Mesenchymal stem cell (in vitro differentiated cells and primary cell): ENCODE data around the gene MAPK8.

Source experiments
- DNase-seq: peaks from one replicate; pipeline ENCODE4 v3.0.0-alpha.2; 2013
- H2AFZ ChIP-seq: one replicate; pipeline ENCODE4 v1.6.1; 2013; ENCODE audit warnings: low read depth, mild to moderate bottlenecking, control low read depth, inconsistent platforms, low read length, moderate library complexity
- H2AK5ac ChIP-seq: 2 replicates; pipeline ENCODE4 v1.6.1; 2013; ENCODE audit warnings: low read length, moderate library complexity, mild to moderate bottlenecking, inconsistent platforms; ENCODE audit not compliant: severe bottlenecking
- H2BK120ac ChIP-seq: one replicate; pipeline ENCODE4 v1.6.1; 2013; ENCODE audit warnings: low read depth, mild to moderate bottlenecking, inconsistent platforms, low read length, moderate library complexity
- H2BK12ac ChIP-seq, 2 experiments: one replicate each; pipeline ENCODE4 v1.6.1; 2013; ENCODE audit warnings: inconsistent platforms in 2 of 2, low read length in 2 of 2, mild to moderate bottlenecking in 2 of 2, moderate library complexity in 2 of 2, control low read depth in 1 of 2
- H2BK15ac ChIP-seq: one replicate; pipeline ENCODE4 v1.6.1; 2013; ENCODE audit warnings: mild to moderate bottlenecking, low read depth, inconsistent platforms; ENCODE audit not compliant: poor library complexity, severe bottlenecking
- H2BK5ac ChIP-seq: 2 replicates; pipeline ENCODE4 v1.6.1; 2013; ENCODE audit warnings: low read depth, mild to moderate bottlenecking, low read length, control low read depth, inconsistent platforms; ENCODE audit not compliant: poor library complexity, severe bottlenecking
- H3K14ac ChIP-seq, 2 experiments: one replicate each; pipeline ENCODE4 v1.6.1; 2013; ENCODE audit warnings: inconsistent platforms in 2 of 2, low read length in 2 of 2, control low read depth in 1 of 2, mild to moderate bottlenecking in 1 of 2, moderate library complexity in 1 of 2
- H3K18ac ChIP-seq, 2 experiments: one replicate each; pipeline ENCODE4 v1.6.1; 2013; ENCODE audit warnings: inconsistent platforms in 2 of 2, low read length in 2 of 2, control low read depth in 1 of 2, low read depth in 1 of 2, mild to moderate bottlenecking in 1 of 2
- H3K23ac ChIP-seq, 2 experiments: one replicate each; pipeline ENCODE4 v1.6.1; 2013; ENCODE audit warnings: inconsistent platforms in 2 of 2, low read length in 2 of 2, mild to moderate bottlenecking in 2 of 2, moderate library complexity in 2 of 2, control low read depth in 1 of 2
- H3K27ac ChIP-seq: 2 replicates; pipeline ENCODE4 v1.5.1; 2013; ENCODE audit warnings: mild to moderate bottlenecking, moderate library complexity, low read length, control low read depth, inconsistent platforms; ENCODE audit not compliant: poor library complexity, severe bottlenecking
- H3K27me3 ChIP-seq, 2 experiments: 2 replicates each; pipeline versions ENCODE4 v1.6.1 to v1.7.0; 2013; ENCODE audit warnings: low read length in 2 of 2, mild to moderate bottlenecking in 2 of 2, moderate library complexity in 2 of 2, control low read depth in 1 of 2, inconsistent platforms in 1 of 2; ENCODE audit not compliant: control insufficient read depth in 1 of 2, insufficient read depth in 1 of 2
- H3K36me3 ChIP-seq, 2 experiments: 2 replicates each; pipeline versions ENCODE4 v1.6.1 to v1.7.0; 2013; ENCODE audit warnings: low read length in 2 of 2, control low read depth in 1 of 2, inconsistent platforms in 1 of 2, low read depth in 1 of 2, mild to moderate bottlenecking in 1 of 2; ENCODE audit not compliant: insufficient read depth in 2 of 2, control insufficient read depth in 1 of 2
- H3K4ac ChIP-seq, 2 experiments: one replicate each; pipeline ENCODE4 v1.6.1; 2013; ENCODE audit warnings: inconsistent platforms in 2 of 2, low read length in 2 of 2, mild to moderate bottlenecking in 2 of 2, moderate library complexity in 2 of 2, control low read depth in 1 of 2, low read depth in 1 of 2
- H3K4me1 ChIP-seq: 2 replicates; pipeline ENCODE4 v1.6.1; 2013; ENCODE audit warnings: low read depth, low read length, control low read depth; ENCODE audit not compliant: control insufficient read depth, insufficient read depth
- H3K4me2 ChIP-seq: 2 replicates; pipeline ENCODE4 v1.6.1; 2013; ENCODE audit warnings: low read length, mild to moderate bottlenecking, inconsistent platforms; ENCODE audit not compliant: poor library complexity, severe bottlenecking
- H3K4me3 ChIP-seq, 2 experiments: 2 replicates each; pipeline versions ENCODE4 v1.5.1 to v1.7.0; 2013; ENCODE audit warnings: low read length in 2 of 2, mild to moderate bottlenecking in 2 of 2, control low read depth in 1 of 2, low read depth in 1 of 2; ENCODE audit not compliant: insufficient read depth in 1 of 2
- H3K79me1 ChIP-seq: replicated peaks from 2 replicates; pipeline ENCODE4 v1.6.1; 2013; ENCODE audit warnings: mild to moderate bottlenecking, control low read depth, low read length, inconsistent platforms; ENCODE audit not compliant: poor library complexity, severe bottlenecking
- H3K9ac ChIP-seq: 2 replicates; pipeline ENCODE4 v1.7.0; 2013; ENCODE audit warnings: mild to moderate bottlenecking, low read length, moderate library complexity
- H3K9me3 ChIP-seq: 2 replicates; pipeline ENCODE4 v1.7.0; 2013; ENCODE audit warnings: mild to moderate bottlenecking, low read length; ENCODE audit not compliant: control insufficient read depth
- H4K8ac ChIP-seq: one replicate; pipeline ENCODE4 v1.6.1; 2013; ENCODE audit warnings: inconsistent platforms, mild to moderate bottlenecking, low read length, moderate library complexity
- H4K91ac ChIP-seq: one replicate; pipeline ENCODE4 v1.6.1; 2013; ENCODE audit warnings: mild to moderate bottlenecking, low read length, inconsistent platforms
- WGBS: methylation state at CpG from one replicate; pipeline ENCODE4 v1.1.7; 2013; ENCODE audit warnings: mixed read lengths; 5-methylcytosine and 5-hydroxymethylcytosine counted together

The MAPK8 gene

GRCh38 chr10:48358162-48358561 lies 51.7 kb downstream of the MAPK8 start:
- Histone ChIP-seq H3K27me3 (no peaks in the 10 kb centered on the region), H3K18ac (no peak overlapping the region), H2AK5ac (no peak overlapping the region), H3K9me3 (no peaks in the 10 kb centered on the region), H3K36me3 (no peaks in the 10 kb centered on the region), H3K23ac (no peak overlapping the region), H3K4me2 (no peak overlapping the region), H3K9ac (no peak overlapping the region), H2AFZ (no peak overlapping the region), H3K4me3 (peak overlapping the region in 1 of 2 experiments; percentile 22), H4K91ac (no peak overlapping the region), H3K79me1 (peaks cover 11% of the 10 kb centered on the region), H3K27ac (no peak overlapping the region), H2BK15ac (no peak overlapping the region), H2BK12ac (no peak overlapping the region), H3K14ac (no peak overlapping the region), H4K8ac (no peak overlapping the region), H2BK120ac (no peak overlapping the region), H3K4ac (no peak overlapping the region), H2BK5ac (no peak overlapping the region), H3K4me1 (no peaks in the 10 kb centered on the region)
- DNase-seq: no peak
- whole genome bisulfite sequencing: 100% methylated on average over 1 of the region's 1 CpG

DNA sequence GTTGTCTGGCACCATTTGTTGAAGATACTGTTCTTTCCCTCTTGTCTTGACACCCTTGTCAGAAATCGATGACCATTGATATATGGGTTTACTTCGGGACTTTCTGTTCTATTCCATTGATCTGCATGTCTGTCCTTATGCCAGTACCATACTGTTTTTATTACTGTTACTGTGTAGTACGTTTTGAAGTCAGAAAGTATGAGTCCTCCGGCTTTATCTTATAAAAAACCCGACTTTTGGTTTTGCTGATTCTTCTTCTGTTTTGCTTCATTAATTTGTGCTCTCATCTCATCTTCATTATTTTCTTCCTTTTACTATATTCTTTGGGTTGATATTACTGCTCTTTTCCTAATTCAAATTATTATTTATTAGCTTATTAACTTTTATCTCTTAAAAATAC lies 52.4 kb downstream of the MAPK8 start:
- Histone ChIP-seq H3K36me3 (no peaks in the 10 kb centered on the region), H3K79me1 (peaks cover 10% of the 10 kb centered on the region), H3K9me3 (no peaks in the 10 kb centered on the region), H3K14ac (no peak overlapping the region), H4K91ac (no peak overlapping the region), H3K23ac (no peak overlapping the region), H3K4me3 (no peak overlapping the region), H2BK5ac (no peak overlapping the region), H3K27me3 (no peaks in the 10 kb centered on the region), H3K9ac (no peak overlapping the region), H3K4me2 (no peak overlapping the region), H2BK12ac (no peak overlapping the region), H3K4me1 (no peaks in the 10 kb centered on the region), H3K27ac (no peak overlapping the region), H2BK15ac (no peak overlapping the region), H2AFZ (no peak overlapping the region), H3K18ac (no peak overlapping the region), H3K4ac (no peak overlapping the region), H2BK120ac (no peak overlapping the region), H2AK5ac (no peak overlapping the region), H4K8ac (no peak overlapping the region)
- 100% methylated on average over 3 of the region's 5 CpGs for WGBS
- no peak for DNase-seq

DNA sequence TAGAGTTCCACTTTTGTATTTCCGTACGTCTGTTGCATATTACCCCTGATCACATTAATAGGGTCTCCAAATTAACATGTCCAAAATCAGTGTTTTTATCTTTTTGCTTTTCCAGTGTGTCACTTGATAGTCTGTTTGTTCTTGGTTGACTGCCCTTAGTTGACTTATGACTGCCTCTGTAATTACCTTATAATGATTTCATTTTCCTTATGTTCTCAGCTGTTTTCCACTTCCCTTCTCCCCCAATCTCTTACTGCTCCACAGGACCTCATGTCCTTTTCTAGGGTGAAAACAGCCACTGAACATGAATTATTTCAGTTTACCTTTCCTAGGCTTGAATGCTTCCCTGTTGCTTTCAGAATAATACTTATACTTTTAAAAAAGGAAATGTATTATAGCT lies 54.7 kb downstream of the MAPK8 start:
- H3K4ac ChIP-seq: no peak overlapping the region
- no peaks in the 10 kb centered on the region for H3K27me3 ChIP-seq
- H4K8ac ChIP-seq: no peak overlapping the region
- no peak overlapping the region for H3K14ac ChIP-seq
- H4K91ac ChIP-seq: no peak overlapping the region
- no peaks in the 10 kb centered on the region for H3K4me1 ChIP-seq
- no peak overlapping the region for H2BK15ac ChIP-seq
- no peak overlapping the region for H2AK5ac ChIP-seq
- peaks cover 6% of the 10 kb centered on the region for H3K79me1 ChIP-seq
- no peak overlapping the region for H3K18ac ChIP-seq
- H3K4me2 ChIP-seq: no peak overlapping the region
- no peaks in the 10 kb centered on the region for H3K9me3 ChIP-seq
- DNase-seq: no peak
- H3K9ac ChIP-seq: no peak overlapping the region
- H2BK5ac ChIP-seq: no peak overlapping the region
- no peak overlapping the region for H3K27ac ChIP-seq
- no peak overlapping the region for H2BK120ac ChIP-seq
- no peak overlapping the region for H3K4me3 ChIP-seq
- H2AFZ ChIP-seq: no peak overlapping the region
- no peak overlapping the region for H2BK12ac ChIP-seq
- no peak overlapping the region for H3K23ac ChIP-seq
- H3K36me3 ChIP-seq: no peaks in the 10 kb centered on the region
- WGBS: 100% methylated on average over 2 of the region's 2 CpGs

DNA sequence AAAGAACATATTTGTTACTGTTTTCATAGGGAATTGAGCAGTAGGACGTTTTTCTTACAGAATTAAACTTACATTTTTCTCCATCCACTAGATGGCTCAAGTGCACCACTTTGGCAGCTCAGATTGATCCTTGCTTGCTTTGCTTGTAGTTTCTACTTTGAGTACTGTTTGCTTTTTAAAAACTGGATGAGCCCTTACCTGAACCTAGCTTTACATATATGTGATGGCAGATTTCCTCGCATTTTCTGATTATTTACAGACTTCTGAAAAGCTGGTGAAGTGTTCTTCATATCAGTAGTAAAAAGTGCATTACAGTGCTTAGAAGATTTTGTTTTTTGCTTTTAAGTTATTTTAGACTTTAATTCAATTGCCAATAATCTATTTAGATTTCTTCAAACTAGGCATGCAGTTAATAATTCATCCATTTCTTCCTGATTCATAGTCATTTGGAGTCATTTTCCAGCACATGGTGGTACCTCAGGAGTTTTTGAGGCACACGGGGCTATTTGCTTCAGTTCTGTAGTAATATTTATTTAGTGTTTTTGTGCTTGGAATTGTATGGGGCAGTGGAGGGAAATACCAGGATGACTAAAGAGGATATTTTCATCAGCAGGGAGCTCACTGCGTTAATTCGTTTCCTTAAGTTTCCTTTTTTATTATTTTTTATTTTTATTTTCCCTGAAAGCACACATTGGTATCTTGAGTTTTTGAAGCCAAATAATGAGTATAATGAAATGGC lies 57.3 kb downstream of the MAPK8 start:
- Histone ChIP-seq H4K91ac (no peak overlapping the region), H3K36me3 (no peaks in the 10 kb centered on the region), H2AFZ (no peak overlapping the region), H2BK15ac (no peak overlapping the region), H3K9ac (peak overlapping the region; percentile 66), H2AK5ac (no peak overlapping the region), H3K18ac (no peak overlapping the region), H4K8ac (no peak overlapping the region), H3K4me3 (no peak overlapping the region), H3K4me2 (no peak overlapping the region), H3K14ac (no peak overlapping the region), H3K23ac (no peak overlapping the region), H2BK12ac (no peak overlapping the region), H3K4me1 (no peaks in the 10 kb centered on the region), H3K79me1 (peaks cover 9% of the 10 kb centered on the region), H2BK120ac (no peak overlapping the region), H3K27me3 (no peaks in the 10 kb centered on the region), H3K4ac (no peak overlapping the region), H2BK5ac (peak overlapping the region; percentile 50), H3K27ac (peak overlapping the region; percentile 5), H3K9me3 (no peaks in the 10 kb centered on the region)
- DNase-seq: peak; percentile 77
- 71% methylated on average over 1 of the region's 5 CpGs for WGBS
